B cell (primary cell): Measurements from ENCODE around the gene CHD9. TPM values are rescaled to one million over a fixed set of nuclear protein-coding genes. Genes with fewer than 3 reads are reported as not detected.

Experiments used
- ATAC-seq: fragments of 200-7000 bp; cut with Tn5 transposase; one replicate; pipeline ENCODE4 v1.10.0; 2021; ENCODE audit warnings: low read depth, mild to moderate bottlenecking, moderate number of reproducible peaks, moderate library complexity
- CTCF ChIA-PET: fragments of 350-600 bp; sonication (Branson Sonifier 250); formaldehyde crosslinking; loops from one replicate; lab custom pipeline; 2021; ENCODE audit warnings: antibody characterized with exemption, inconsistent platforms; lab: Charles Lee
- POLR2A ChIA-PET: fragments of 350-600 bp; sonication (Branson Sonifier 250); formaldehyde crosslinking; loops from one replicate; lab custom pipeline; 2021; ENCODE audit warnings: antibody characterized with exemption; lab: Charles Lee
- DNase-seq: peaks from one replicate; pipeline ENCODE4 v3.0.0; 2013
- H2AFZ ChIP-seq: 2 replicates; pipeline ENCODE4 v1.6.1; 2012; ENCODE audit warnings: mild to moderate bottlenecking, low read depth, low read length; ENCODE audit not compliant: insufficient read depth, poor library complexity, severe bottlenecking
- H3K27ac ChIP-seq, 2 donors: 1 replicate in 1 of 2; 2 replicates in 1 of 2; pipeline ENCODE4 v1.5.1; 2012 to 2013; ENCODE audit warnings: low read length in 2 of 2, mild to moderate bottlenecking in 2 of 2, moderate library complexity in 1 of 2
- H3K27me3 ChIP-seq, 4 experiments: fragments of 200-600 bp in 1 of 4; sonication (generic) in 1 of 4; replicated peaks in 1 of 4; 1 replicate in 2 of 4; 2 replicates in 2 of 4; pipeline versions ENCODE4 v1.6.1 to v1.7.0; 2013 to 2016; ENCODE audit warnings: low read length in 3 of 4, mild to moderate bottlenecking in 2 of 4, mixed read lengths in 1 of 4, moderate library complexity in 1 of 4; ENCODE audit not compliant: insufficient read depth in 4 of 4, control insufficient read depth in 3 of 4; ENCODE audit errors: control extremely low read depth in 1 of 4
- H3K36me3 ChIP-seq, 2 experiments: replicated peaks in 1 of 2; 1 replicate in 1 of 2; 2 replicates in 1 of 2; pipeline versions ENCODE4 v1.6.1 to v1.7.1; 2013; ENCODE audit warnings: low read length in 1 of 2; ENCODE audit not compliant: insufficient read depth in 2 of 2, control insufficient read depth in 1 of 2; ENCODE audit errors: control extremely low read depth in 1 of 2, extremely low read depth in 1 of 2
- H3K4me1 ChIP-seq, 2 donors: fragments of 200-600 bp in 1 of 2; sonication (generic) in 1 of 2; 1 replicate in 1 of 2; 2 replicates in 1 of 2; pipeline versions ENCODE4 v1.5.1 to v1.6.1; 2013 to 2017; ENCODE audit warnings: low read length in 2 of 2; ENCODE audit not compliant: control insufficient read depth in 2 of 2, insufficient read depth in 2 of 2
- H3K4me2 ChIP-seq: replicated peaks from 2 replicates; pipeline ENCODE3; 2012; ENCODE audit warnings: mild to moderate bottlenecking, low read depth, low read length; ENCODE audit not compliant: poor library complexity, severe bottlenecking
- H3K4me3 ChIP-seq, 5 experiments: fragments of 200-600 bp in 1 of 5; sonication (generic) in 1 of 5; 1 replicate in 3 of 5; 2 replicates in 2 of 5; pipeline versions ENCODE4 v1.5.1 to v1.7.0; 2011 to 2016; ENCODE audit warnings: low read length in 4 of 5, mild to moderate bottlenecking in 4 of 5, low read depth in 2 of 5, control low read depth in 1 of 5, moderate library complexity in 1 of 5; ENCODE audit not compliant: insufficient read depth in 1 of 5; ENCODE audit errors: control extremely low read depth in 1 of 5, extremely low read depth in 1 of 5
- H3K79me2 ChIP-seq: fragments of 200-600 bp; sonication (generic); one replicate; pipeline ENCODE4 v1.6.0; 2016; ENCODE audit warnings: low read length; ENCODE audit not compliant: control insufficient read depth, insufficient read depth
- H3K9ac ChIP-seq: fragments of 200-600 bp; sonication (generic); 2 replicates; pipeline ENCODE4 v1.6.1; 2017; ENCODE audit warnings: mild to moderate bottlenecking, low read length, moderate library complexity
- H3K9me3 ChIP-seq, 3 donors: one replicate each; pipeline versions ENCODE4 v1.6.1 to v1.7.1; 2013; ENCODE audit warnings: low read length in 2 of 3; ENCODE audit not compliant: control insufficient read depth in 2 of 3, insufficient read depth in 1 of 3; ENCODE audit errors: control extremely low read depth in 1 of 3
- H4K20me1 ChIP-seq: 2 replicates; pipeline ENCODE4 v1.6.0; 2012; ENCODE audit warnings: mild to moderate bottlenecking, low read length; ENCODE audit not compliant: insufficient read depth, control insufficient read depth, poor library complexity, severe bottlenecking
- H3K27ac Mint-ChIP-seq: one replicate; pipeline ENCODE4 v1.8.0; 2021; ENCODE audit warnings: mixed read lengths
- H3K27me3 Mint-ChIP-seq: one replicate; pipeline ENCODE4 v1.8.0; 2021; ENCODE audit warnings: mixed read lengths
- H3K4me1 Mint-ChIP-seq: one replicate; pipeline ENCODE4 v1.8.0; 2021; ENCODE audit warnings: mixed read lengths
- H3K4me3 Mint-ChIP-seq: one replicate; pipeline ENCODE4 v1.8.0; 2021; ENCODE audit warnings: mixed read lengths
- H3K9me3 Mint-ChIP-seq: one replicate; pipeline ENCODE4 v1.8.0; 2022; ENCODE audit warnings: mixed read lengths; ENCODE audit not compliant: insufficient read depth
- EZH2 ChIP-seq: IDR thresholded peaks from 2 replicates; pipeline ENCODE4 v1.6.1; 2012; ENCODE audit warnings: borderline replicate concordance, low read depth, mild to moderate bottlenecking, moderate library complexity, low read length; ENCODE audit not compliant: insufficient read depth, poor library complexity, severe bottlenecking
- WGBS: methylation state at CpG from one replicate; pipeline ENCODE4 v1.1.5; 2013; ENCODE audit warnings: missing lambda C conversion rate; ENCODE audit not compliant: insufficient coverage; 5-methylcytosine and 5-hydroxymethylcytosine counted together
- intact Hi-C: fragments of 100-400 bp; cut with micrococcal nuclease; formaldehyde crosslinking; loops from one replicate; pipeline ENCODE4 v1.10.0; 2022
- polyA plus RNA-seq: library from polyadenylated mRNA; depleted of rRNA; stranded (reverse); fragments of >200 nt; gene quantifications from 2 replicates; pipeline ENCODE4 v1.2.3, GENCODE V29; 2012
- total RNA-seq, 2 donors: library from RNA; stranded (reverse); fragments of 120-200 nt in 1 of 2; gene quantifications; 1 replicate in 1 of 2; 2 replicates in 1 of 2; pipeline versions ENCODE4 v1.2.3 to v1.2.4, GENCODE V29; 2013 to 2022
- TF ChIP-seq, protein P1 (sequence below): fragments of 200-600 bp; IDR thresholded peaks from one replicate; pipeline ENCODE4 v1.8.0; 2022; ENCODE audit warnings: antibody characterized with exemption, mild to moderate bottlenecking

CHD9 gene
- total and polyA plus RNA-seq, 2 donors (not counting 1 experiment from before 2014, with no cell fraction given), result 12.2 to 102 TPM

DNA sequence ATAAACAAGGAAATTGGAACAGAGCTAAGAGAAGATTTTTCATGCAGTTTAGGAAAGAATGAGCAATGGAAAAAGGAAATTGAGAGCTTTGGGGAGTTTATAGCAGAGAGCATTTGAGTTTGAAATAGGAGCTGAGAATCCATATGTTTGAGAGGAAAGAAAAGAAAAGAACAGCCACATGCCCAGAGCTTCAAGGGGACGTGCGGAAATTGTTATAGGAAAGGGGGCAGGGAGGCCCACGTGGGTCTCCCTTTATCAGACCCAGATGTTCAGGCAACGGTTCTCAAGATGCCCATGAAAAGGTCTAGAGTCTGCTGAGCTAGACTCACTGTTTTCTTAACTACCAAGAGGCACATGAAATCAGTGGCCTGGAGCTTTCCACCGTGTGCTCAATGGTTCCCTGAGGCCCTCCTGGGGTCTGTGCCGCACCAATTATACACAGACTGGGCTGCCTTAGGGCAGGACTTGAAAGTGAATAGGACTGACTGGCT is 31.2 kb downstream of the CHD9 start:
- no peak for TF ChIP-seq EZH2
- TF ChIP-seq, protein P1, sequence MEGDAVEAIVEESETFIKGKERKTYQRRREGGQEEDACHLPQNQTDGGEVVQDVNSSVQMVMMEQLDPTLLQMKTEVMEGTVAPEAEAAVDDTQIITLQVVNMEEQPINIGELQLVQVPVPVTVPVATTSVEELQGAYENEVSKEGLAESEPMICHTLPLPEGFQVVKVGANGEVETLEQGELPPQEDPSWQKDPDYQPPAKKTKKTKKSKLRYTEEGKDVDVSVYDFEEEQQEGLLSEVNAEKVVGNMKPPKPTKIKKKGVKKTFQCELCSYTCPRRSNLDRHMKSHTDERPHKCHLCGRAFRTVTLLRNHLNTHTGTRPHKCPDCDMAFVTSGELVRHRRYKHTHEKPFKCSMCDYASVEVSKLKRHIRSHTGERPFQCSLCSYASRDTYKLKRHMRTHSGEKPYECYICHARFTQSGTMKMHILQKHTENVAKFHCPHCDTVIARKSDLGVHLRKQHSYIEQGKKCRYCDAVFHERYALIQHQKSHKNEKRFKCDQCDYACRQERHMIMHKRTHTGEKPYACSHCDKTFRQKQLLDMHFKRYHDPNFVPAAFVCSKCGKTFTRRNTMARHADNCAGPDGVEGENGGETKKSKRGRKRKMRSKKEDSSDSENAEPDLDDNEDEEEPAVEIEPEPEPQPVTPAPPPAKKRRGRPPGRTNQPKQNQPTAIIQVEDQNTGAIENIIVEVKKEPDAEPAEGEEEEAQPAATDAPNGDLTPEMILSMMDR, result no peak
- Histone ChIP-seq H3K9me3 (no peaks in the 10 kb centered on the region), H3K4me2 (no peak overlapping the region), H3K27ac (no peak overlapping the region), H3K27me3 (no peaks in the 10 kb centered on the region), H3K9ac (no peak overlapping the region), H3K4me3 (no peak overlapping the region), H2AFZ (no peak overlapping the region), H3K36me3 (peaks cover 3 to 8% of the 10 kb centered on the region in 2 experiments), H4K20me1 (peaks cover 4% of the 10 kb centered on the region), H3K4me1 (peaks cover 18 to 23% of the 10 kb centered on the region in 2 donors), H3K79me2 (peaks cover 85% of the 10 kb centered on the region)
- no peaks in the 10 kb centered on the region for H3K27me3 Mint-ChIP-seq
- ChIA-PET POLR2A (no interaction called here), CTCF (interaction anchor here (0.7 to 0.8 kb wide), 2 partner anchors 13 to 24 kb away, joined by 3 read pairs; no protein-coding TSS in a partner anchor)
- intact Hi-C loops, result no loop called here
- H3K4me3 Mint-ChIP-seq, result no peak overlapping the region
- no peaks in the 10 kb centered on the region for H3K9me3 Mint-ChIP-seq
- H3K4me1 Mint-ChIP-seq, result peaks cover 41% of the 10 kb centered on the region
- WGBS, result 96% methylated on average over 5 of the region's 6 CpGs
- no peak overlapping the region for H3K27ac Mint-ChIP-seq
- ATAC-seq, result no peak
- DNase-seq, result no peak

DNA sequence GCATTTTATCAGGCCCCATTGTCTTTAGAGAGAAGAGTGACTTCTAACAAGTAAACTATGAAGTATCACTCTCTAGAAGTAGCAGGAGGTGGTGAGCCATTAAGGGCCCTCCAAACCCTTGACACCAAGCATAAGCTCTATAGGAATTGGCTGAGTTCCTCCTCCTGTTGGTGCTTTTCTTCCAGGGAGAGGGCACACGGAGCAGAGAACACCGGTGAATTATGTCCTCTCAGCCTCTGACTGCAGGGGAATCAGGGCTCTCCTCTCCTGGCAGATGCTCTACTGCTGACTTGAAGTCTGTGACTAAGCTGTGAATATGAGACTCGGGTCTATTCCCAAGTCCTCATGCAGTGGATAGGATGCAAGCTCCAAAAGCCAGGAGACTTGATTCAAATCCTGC is 32.3 kb downstream of the CHD9 start:
- POLR2A ChIA-PET, result no interaction called here
- Histone ChIP-seq H3K4me2 (no peak overlapping the region), H3K36me3 (peaks cover 3 to 8% of the 10 kb centered on the region in 2 experiments), H3K4me1 (peaks cover 30 to 34% of the 10 kb centered on the region in 2 donors), H4K20me1 (peaks cover 4% of the 10 kb centered on the region), H3K9ac (no peak overlapping the region), H3K4me3 (no peak overlapping the region), H3K27me3 (no peaks in the 10 kb centered on the region), H3K9me3 (no peaks in the 10 kb centered on the region), H3K27ac (no peak overlapping the region), H2AFZ (no peak overlapping the region), H3K79me2 (peaks cover 86% of the 10 kb centered on the region)
- no peak overlapping the region for H3K27ac Mint-ChIP-seq
- CTCF ChIA-PET, result interaction anchor here (0.8 to 2.7 kb wide), 3 partner anchors 25 to 36 kb away, joined by 3 to 8 read pairs (median 4); partner anchors contain the start of gene CHD9
- H3K4me1 Mint-ChIP-seq, result peaks cover 44% of the 10 kb centered on the region
- no peak for TF ChIP-seq EZH2
- TF ChIP-seq, protein P1, result no peak
- ATAC-seq (no peak), DNase-seq (no peak)
- no peak overlapping the region for H3K4me3 Mint-ChIP-seq
- no peaks in the 10 kb centered on the region for H3K9me3 Mint-ChIP-seq
- 100% methylated on average over 3 of the region's 3 CpGs for WGBS
- H3K27me3 Mint-ChIP-seq, result no peaks in the 10 kb centered on the region
- intact Hi-C loops, result no loop called here
